Activated CD8-positive, alpha-beta memory T cell treated with anti-CD3 and anti-CD28 coated beads, Interleukin-2, amount 50 U/mL, for 24 hours (primary cell): Measurements from ENCODE around the gene ZNF613.
A peak's percentile ranks its signal among the peaks of the same experiment; 100 is the strongest.
"Not testable (repeated sequence)": the region's sequence is repeated elsewhere in the genome, so short reads cannot be mapped to it uniquely, and the experiment has no call there.

Experiments used
- DNase-seq: peaks from one replicate; pipeline ENCODE4 v3.0.0-alpha.2; 2020; ENCODE audit errors: extremely low read depth

The ZNF613 gene

GRCh38 chr19:51938936-51939335 lies 11.7 kb downstream of the ZNF613 start:
- no peak for DNase-seq

GRCh38 chr19:51944798-51945552 lies 17.7 kb downstream of the ZNF613 start:
- no peak for DNase-seq

- DNase-seq, result no peak
Measured at GRCh38 chr19:51946602-51947001, 19.3 kb downstream of the ZNF613 start.

GRCh38 chr19:51948975-51949374 lies 21.7 kb downstream of the ZNF613 start:
- DNase-seq, result no peak

GRCh38 chr19:51957846-51958245 lies 30.6 kb downstream of the ZNF613 start:
- DNase-seq, result not testable (repeated sequence)

- DNase-seq, result no peak
Measured at GRCh38 chr19:51959791-51960190, 32.5 kb downstream of the ZNF613 start.

- not testable (repeated sequence) for DNase-seq
Measured at GRCh38 chr19:51960621-51961233, 33.5 kb downstream of the ZNF613 start.

- no peak for DNase-seq
Measured at GRCh38 chr19:51965583-51965982, 38.3 kb downstream of the ZNF613 start.

- no peak for DNase-seq
Measured at GRCh38 chr19:51970718-51971117, 43.4 kb downstream of the ZNF613 start.

GRCh38 chr19:51971624-51972023 lies 44.4 kb downstream of the ZNF613 start:
- no peak for DNase-seq

- DNase-seq, result not testable (repeated sequence)
Measured at GRCh38 chr19:51975787-51976186, 48.5 kb downstream of the ZNF613 start.

- DNase-seq, result no peak
Measured at GRCh38 chr19:51976852-51977251, 49.6 kb downstream of the ZNF613 start.

GRCh38 chr19:51977346-51977745 lies 50.1 kb downstream of the ZNF613 start:
- no peak for DNase-seq

GRCh38 chr19:51978882-51979281 lies 51.6 kb downstream of the ZNF613 start:
- DNase-seq, result no peak

- no peak for DNase-seq
Measured at GRCh38 chr19:51980116-51980736, 53.0 kb downstream of the ZNF613 start.

GRCh38 chr19:51980926-51981325 lies 53.7 kb downstream of the ZNF613 start:
- not testable (repeated sequence) for DNase-seq

GRCh38 chr19:51983361-51983760 lies 56.1 kb downstream of the ZNF613 start:
- DNase-seq, result no peak

GRCh38 chr19:51986309-51987291 lies 59.3 kb downstream of the ZNF613 start, which contains the start of gene ZNF350:
Gene ZNF350 (minus strand): TSS chr19:51986840. CDS start chr19:51974360, 12,480 bp downstream.
- DNase-seq, result peak; percentile 75

GRCh38 chr19:51993422-51993821 lies 66.2 kb downstream of the ZNF613 start:
- no peak for DNase-seq

- no peak for DNase-seq
Measured at GRCh38 chr19:51994048-51994644, 66.9 kb downstream of the ZNF613 start.
